A549 treated with AZD9567 at 1 μM for 4 hours (cell line): ENCODE measurements around the gene COLGALT1. TPM values are rescaled to one million over a fixed set of nuclear protein-coding genes. Genes with fewer than 3 reads are reported as not detected.

ENCODE experiments used
- total RNA-seq: library from RNA; stranded (reverse); fragments of 200-300 nt; extraction: Qiagen RNA extraction; gene quantifications from 5 replicates; pipeline ENCODE4 v1.2.3, GENCODE V29; 2022; ENCODE audit not compliant: insufficient read depth

COLGALT1 gene
- 58.7 to 70.7 TPM (median 66.4 TPM) in 5 replicates for total RNA-seq

DNA sequence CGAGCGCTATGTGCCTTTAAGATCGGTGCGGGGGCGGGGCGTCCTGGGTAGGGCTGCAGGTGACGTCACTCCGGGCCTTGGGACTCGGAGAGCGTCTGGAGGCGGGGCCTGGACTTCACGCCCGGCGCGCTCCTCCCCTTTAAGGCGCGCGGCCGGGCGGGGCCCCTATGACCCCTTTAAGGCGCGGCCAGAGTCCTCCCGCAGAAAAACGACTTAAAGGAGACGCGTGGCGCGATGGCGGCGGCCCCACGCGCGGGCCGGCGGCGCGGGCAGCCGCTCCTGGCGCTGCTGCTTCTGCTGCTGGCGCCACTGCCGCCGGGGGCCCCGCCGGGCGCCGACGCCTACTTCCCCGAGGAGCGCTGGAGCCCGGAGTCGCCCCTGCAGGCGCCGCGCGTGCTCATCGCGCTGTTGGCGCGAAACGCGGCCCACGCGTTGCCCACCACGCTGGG lies at the start of gene COLGALT1:
COLGALT1 (plus strand) TSS at position 170 of the 449 bp plus-strand sequence; CDS start at position 235, 65 bp downstream.

Other genes starting within 250 kb of the COLGALT1 start
- gene MRPL34, start 249.8 kb upstream of the COLGALT1 start, total RNA-seq: 66.3 to 82.7 TPM (median 80.6 TPM) in 5 replicates
- gene DDA1, start 246.1 kb upstream of the COLGALT1 start, total RNA-seq: 48.2 to 59.3 TPM (median 53.7 TPM) in 5 replicates
- 1.0 to 4.4 TPM (median 4.0 TPM) in 5 replicates for gene ANO8, start 220.8 kb upstream of the COLGALT1 start, total RNA-seq
- gene GTPBP3, start 218.1 kb upstream of the COLGALT1 start, total RNA-seq: 8.8 to 23.2 TPM (median 21.7 TPM) in 5 replicates
- not detected in 5 replicates for gene PLVAP, start 178.3 kb upstream of the COLGALT1 start, total RNA-seq
- gene CCDC194, start 161.5 kb upstream of the COLGALT1 start, total RNA-seq: not detected in 5 replicates
- gene BST2, start 150.0 kb upstream of the COLGALT1 start, total RNA-seq: 0.21 TPM in 1 of 5 replicates, not detected in the others
- 6.5 to 39.6 TPM (median 37.4 TPM) in 5 replicates for gene MVB12A, start 135.6 kb upstream of the COLGALT1 start, total RNA-seq
- gene TMEM221, start 107.0 kb upstream of the COLGALT1 start, total RNA-seq: 0.58 to 0.83 TPM (median 0.75 TPM) in 4 of 5 replicates, not detected in the other
- not detected in 5 replicates for gene NXNL1, start 94.7 kb upstream of the COLGALT1 start, total RNA-seq
- gene SLC27A1, start 85.1 kb upstream of the COLGALT1 start, total RNA-seq: 2.6 to 3.0 TPM (median 2.7 TPM) in 5 replicates
- 49.7 to 75.8 TPM (median 74.2 TPM) in 5 replicates for gene PGLS, start 44.0 kb upstream of the COLGALT1 start, total RNA-seq
- gene UNC13A, start 132.7 kb downstream of the COLGALT1 start, total RNA-seq: 0.50 to 1.5 TPM (median 1.2 TPM) in 5 replicates
- gene MAP1S, start 163.8 kb downstream of the COLGALT1 start, total RNA-seq: 32.7 to 36.4 TPM (median 34.6 TPM) in 5 replicates
- gene FCHO1, start 195.8 kb downstream of the COLGALT1 start, total RNA-seq: 15.5 to 19.5 TPM (median 18.1 TPM) in 5 replicates
- 2.6 to 4.8 TPM (median 3.1 TPM) in 5 replicates for gene B3GNT3, start 239.5 kb downstream of the COLGALT1 start, total RNA-seq